ENCODE data around the gene RASA3.

RASA3 gene

DNA sequence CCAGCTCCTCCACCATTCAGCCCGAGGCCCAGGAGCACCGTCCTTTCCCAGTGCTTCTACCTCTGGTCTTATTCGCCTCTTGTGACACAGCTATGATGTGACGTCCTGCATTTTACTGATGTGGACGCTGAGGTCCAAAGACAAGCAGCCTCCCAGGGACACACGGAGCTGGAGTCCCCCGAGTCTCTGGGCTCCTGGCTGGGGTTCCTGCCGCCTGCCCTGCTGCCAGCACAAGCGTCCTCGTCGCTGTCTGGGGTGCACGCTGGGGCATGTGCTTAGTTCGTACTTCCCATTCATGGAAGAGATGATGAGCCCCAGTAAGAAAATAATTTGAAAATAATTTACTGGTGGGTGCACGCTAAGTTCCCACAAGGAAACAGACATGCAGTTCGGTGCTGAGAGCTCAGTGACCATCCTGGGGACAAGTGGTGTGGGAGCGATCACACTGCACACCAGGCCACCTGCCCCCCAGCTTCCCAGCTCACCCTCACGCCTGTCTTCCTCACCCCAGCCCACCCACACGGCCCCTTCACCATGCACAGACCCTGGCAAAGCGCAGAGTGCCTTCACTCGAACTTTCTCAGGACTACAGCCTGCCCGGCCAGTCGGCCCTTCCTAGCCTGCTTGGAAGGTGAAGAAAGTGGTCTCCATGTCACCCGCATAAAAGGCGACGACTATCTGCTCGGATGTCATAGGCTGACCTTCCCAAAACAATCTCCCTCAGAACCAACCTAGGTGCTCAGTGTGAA, 32.4 kb upstream of the RASA3 start:
- no peaks in the 10 kb centered on the region for H3K36me3 ChIP-seq (ENCODE audit: insufficient read depth, low read length)
- TF ChIP-seq EZH2phosphoT487 (IDR thresholded peaks at IDR 0.05; ENCODE audit: borderline replicate concordance) (no peak), CTCF (conservative IDR thresholded peaks at IDR 0.05; ENCODE audit: low read length) (no peak)

GRCh38 chr13:114164053-114164452, 31.6 kb upstream of the RASA3 start:
- H3K79me2 ChIP-seq (ENCODE audit: insufficient read depth, low read length): no peaks in the 10 kb centered on the region
- H2AFZ ChIP-seq (ENCODE audit: low read length): no peak overlapping the region
- no peaks in the 10 kb centered on the region for H3K9me2 ChIP-seq (replicated peaks; ENCODE audit: low read depth, low read length)
- no peaks in the 10 kb centered on the region for H4K20me1 ChIP-seq (ENCODE audit: insufficient read depth, low read length, poor library complexity, severe bottlenecking)
- H3K4me1 ChIP-seq (ENCODE audit: insufficient read depth, low read length, poor library complexity, severe bottlenecking): peaks cover 62% of the 10 kb centered on the region
- H3K9me3 ChIP-seq (ENCODE audit: insufficient read depth, low read depth, low read length): no peaks in the 10 kb centered on the region
- no peak overlapping the region for H3K9ac ChIP-seq (ENCODE audit: low read depth, low read length, poor library complexity, severe bottlenecking)
- H3F3A ChIP-seq (ENCODE audit: low read depth): no peaks in the 10 kb centered on the region
- no peak overlapping the region for H3K4me3 ChIP-seq (ENCODE audit: low read length, poor library complexity, severe bottlenecking)
- no peaks in the 10 kb centered on the region for H3K36me3 ChIP-seq (ENCODE audit: insufficient read depth, low read length)
- H3K27me3 ChIP-seq (ENCODE audit: insufficient read depth, low read length, poor library complexity, severe bottlenecking): no peaks in the 10 kb centered on the region
- TF ChIP-seq CTCF (conservative IDR thresholded peaks at IDR 0.05; ENCODE audit: low read length) (no peak), EZH2phosphoT487 (IDR thresholded peaks at IDR 0.05; ENCODE audit: borderline replicate concordance) (no peak)
- H3K4me2 ChIP-seq (ENCODE audit: low read depth, low read length, poor library complexity, severe bottlenecking): no peak overlapping the region

More for the DNA sequence above, 32.4 kb upstream of the RASA3 start:
- Histone ChIP-seq H4K20me1 (ENCODE audit: insufficient read depth, low read length, poor library complexity, severe bottlenecking) (no peaks in the 10 kb centered on the region), H3K9me2 (replicated peaks; ENCODE audit: low read depth, low read length) (no peaks in the 10 kb centered on the region), H3F3A (ENCODE audit: low read depth) (no peaks in the 10 kb centered on the region), H2AFZ (ENCODE audit: low read length) (no peak overlapping the region), H3K9ac (ENCODE audit: low read depth, low read length, poor library complexity, severe bottlenecking) (peak overlapping the region; percentile 17), H3K27me3 (ENCODE audit: insufficient read depth, low read length, poor library complexity, severe bottlenecking) (no peaks in the 10 kb centered on the region), H3K4me2 (ENCODE audit: low read depth, low read length, poor library complexity, severe bottlenecking) (no peak overlapping the region), H3K79me2 (ENCODE audit: insufficient read depth, low read length) (no peaks in the 10 kb centered on the region), H3K9me3 (ENCODE audit: insufficient read depth, low read depth, low read length) (no peaks in the 10 kb centered on the region), H3K4me1 (ENCODE audit: insufficient read depth, low read length, poor library complexity, severe bottlenecking) (peaks cover 58% of the 10 kb centered on the region), H3K4me3 (ENCODE audit: low read length, poor library complexity, severe bottlenecking) (no peak overlapping the region)

- no peaks in the 10 kb centered on the region for H4K20me1 ChIP-seq (ENCODE audit: insufficient read depth, low read length, poor library complexity, severe bottlenecking)
- H2AFZ ChIP-seq (ENCODE audit: low read length): no peak overlapping the region
- peak overlapping the region; percentile 2 for H3K4me3 ChIP-seq (ENCODE audit: low read length, poor library complexity, severe bottlenecking)
- H3K4me2 ChIP-seq (ENCODE audit: low read depth, low read length, poor library complexity, severe bottlenecking): peak overlapping the region; percentile 52
- H3F3A ChIP-seq (ENCODE audit: low read depth): peaks cover 5% of the 10 kb centered on the region; the same call in 1 of the 2 replicates
- no peaks in the 10 kb centered on the region for H3K9me2 ChIP-seq (replicated peaks; ENCODE audit: low read depth, low read length)
- H3K36me3 ChIP-seq (ENCODE audit: insufficient read depth, low read length): no peaks in the 10 kb centered on the region
- H3K27me3 ChIP-seq (ENCODE audit: insufficient read depth, low read length, poor library complexity, severe bottlenecking): no peaks in the 10 kb centered on the region
- no peaks in the 10 kb centered on the region for H3K9me3 ChIP-seq (ENCODE audit: insufficient read depth, low read depth, low read length)
- H3K79me2 ChIP-seq (ENCODE audit: insufficient read depth, low read length): no peaks in the 10 kb centered on the region
- peaks cover 65% of the 10 kb centered on the region for H3K4me1 ChIP-seq (ENCODE audit: insufficient read depth, low read length, poor library complexity, severe bottlenecking)
- no peak overlapping the region for H3K9ac ChIP-seq (ENCODE audit: low read depth, low read length, poor library complexity, severe bottlenecking)
- TF ChIP-seq CTCF (conservative IDR thresholded peaks at IDR 0.05; ENCODE audit: low read length): no peak
- TF ChIP-seq EZH2phosphoT487 (IDR thresholded peaks at IDR 0.05; ENCODE audit: borderline replicate concordance): no peak
Measured at GRCh38 chr13:114162533-114162922, 30.1 kb upstream of the RASA3 start.
